Transverse colon (tissue), 3 donors: ENCODE data around the gene IRF4.

Experiments
- EP300 ChIP-seq: sonication (generic); formaldehyde crosslinking; IDR thresholded peaks from one replicate; pipeline ENCODE4 v1.6.1; 2017; ENCODE audit warnings: antibody characterized with exemption, low read depth
- TF ChIP-seq, protein P1 (sequence below), 5 experiments: fragments of 200-600 bp in 3 of 5; fragments of 450-650 bp in 2 of 5; sonication (generic) in 3 of 5; IDR thresholded peaks; 1 replicate in 2 of 5; 2 replicates in 3 of 5; pipeline ENCODE4 v1.5.1; 2016 to 2017; ENCODE audit warnings: antibody characterized with exemption in 5 of 5, inconsistent platforms in 3 of 5, mild to moderate bottlenecking in 2 of 5, moderate library complexity in 1 of 5

DNA sequence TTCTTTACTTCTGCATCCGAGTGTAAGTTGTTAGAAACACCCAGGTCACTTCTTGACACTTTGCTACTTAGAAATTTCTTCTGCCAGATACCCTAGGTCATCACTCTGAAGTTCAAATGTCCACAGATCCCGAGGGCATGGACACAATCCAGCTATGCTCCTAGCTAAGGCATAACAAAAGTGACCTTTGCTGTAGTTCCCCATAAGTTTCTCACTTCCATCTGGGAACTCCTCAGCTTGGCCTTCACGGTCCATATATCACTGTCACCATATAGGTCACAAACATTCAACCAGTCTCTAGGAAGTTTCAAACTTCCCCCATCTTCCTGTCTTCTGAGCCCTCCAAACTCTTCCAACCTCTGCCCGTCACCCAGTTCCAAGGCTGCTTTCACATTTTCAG, 65.3 kb downstream of the IRF4 start:
- TF ChIP-seq, protein P1, sequence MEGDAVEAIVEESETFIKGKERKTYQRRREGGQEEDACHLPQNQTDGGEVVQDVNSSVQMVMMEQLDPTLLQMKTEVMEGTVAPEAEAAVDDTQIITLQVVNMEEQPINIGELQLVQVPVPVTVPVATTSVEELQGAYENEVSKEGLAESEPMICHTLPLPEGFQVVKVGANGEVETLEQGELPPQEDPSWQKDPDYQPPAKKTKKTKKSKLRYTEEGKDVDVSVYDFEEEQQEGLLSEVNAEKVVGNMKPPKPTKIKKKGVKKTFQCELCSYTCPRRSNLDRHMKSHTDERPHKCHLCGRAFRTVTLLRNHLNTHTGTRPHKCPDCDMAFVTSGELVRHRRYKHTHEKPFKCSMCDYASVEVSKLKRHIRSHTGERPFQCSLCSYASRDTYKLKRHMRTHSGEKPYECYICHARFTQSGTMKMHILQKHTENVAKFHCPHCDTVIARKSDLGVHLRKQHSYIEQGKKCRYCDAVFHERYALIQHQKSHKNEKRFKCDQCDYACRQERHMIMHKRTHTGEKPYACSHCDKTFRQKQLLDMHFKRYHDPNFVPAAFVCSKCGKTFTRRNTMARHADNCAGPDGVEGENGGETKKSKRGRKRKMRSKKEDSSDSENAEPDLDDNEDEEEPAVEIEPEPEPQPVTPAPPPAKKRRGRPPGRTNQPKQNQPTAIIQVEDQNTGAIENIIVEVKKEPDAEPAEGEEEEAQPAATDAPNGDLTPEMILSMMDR (IDR thresholded peaks at IDR 0.05), result no peak
- no peak for TF ChIP-seq EP300
